ENCODE measurements around the gene SYT13.

DNA sequence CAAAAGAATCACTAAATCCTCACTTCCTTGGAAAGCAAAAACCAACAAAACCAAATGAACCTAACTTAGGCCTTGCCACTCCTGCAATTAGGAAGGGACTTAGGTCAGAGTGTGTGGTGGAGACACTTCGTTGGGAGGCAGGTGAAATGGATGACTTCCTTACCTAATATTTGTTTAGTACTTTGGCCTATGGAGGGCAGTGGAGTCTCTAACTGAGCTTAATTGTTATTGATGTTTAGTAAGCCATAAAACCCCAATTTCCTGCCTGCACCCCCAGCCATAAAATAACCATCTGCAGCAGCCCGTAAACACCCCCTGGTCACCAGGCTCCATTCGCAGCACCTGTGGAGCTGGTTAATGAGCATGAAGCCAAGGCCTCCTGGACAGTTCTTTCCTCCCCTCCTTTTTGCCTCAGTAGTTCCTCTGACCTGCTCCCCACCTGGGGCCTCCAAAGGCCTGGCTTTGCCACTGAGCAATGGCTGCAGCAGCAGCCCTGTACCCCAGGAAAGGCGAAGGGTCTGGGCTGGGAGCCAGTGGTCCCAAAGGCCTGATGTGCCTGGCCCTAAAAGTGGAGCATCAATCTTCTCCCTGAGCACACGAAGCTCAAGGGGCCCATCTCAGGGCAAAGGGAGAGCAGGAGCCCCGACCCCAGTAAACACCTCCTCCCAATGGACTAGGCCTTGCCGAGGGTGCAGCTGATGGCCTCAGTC lies 15.6 kb upstream of the SYT13 start:
- TF ChIP-seq CTCF (IDR thresholded peaks at IDR 0.05), result no peak
- TF ChIP-seq POLR2A (IDR thresholded peaks at IDR 0.05), result no peak
